ENCODE results near the gene UHRF2.

DNA sequence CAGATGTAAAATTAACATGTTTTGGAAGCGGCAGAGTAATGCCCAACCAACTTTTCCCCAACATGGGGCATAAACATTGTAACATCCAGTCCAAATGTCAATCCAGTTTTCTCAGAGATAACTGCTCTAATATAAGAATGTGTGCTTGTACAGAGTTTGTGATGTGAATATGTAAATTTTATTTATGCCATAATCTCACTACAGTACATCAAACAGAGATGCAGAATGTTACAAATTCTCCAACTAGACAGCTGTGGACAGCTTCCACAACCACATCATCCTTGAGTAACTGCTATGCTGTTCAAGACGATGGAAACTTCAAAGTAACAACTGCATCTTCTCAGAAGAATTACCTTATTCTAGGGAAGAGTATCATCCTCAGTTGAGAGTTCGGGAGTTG is 122.6 kb downstream of the UHRF2 start:
- TF ChIP-seq, protein P1, sequence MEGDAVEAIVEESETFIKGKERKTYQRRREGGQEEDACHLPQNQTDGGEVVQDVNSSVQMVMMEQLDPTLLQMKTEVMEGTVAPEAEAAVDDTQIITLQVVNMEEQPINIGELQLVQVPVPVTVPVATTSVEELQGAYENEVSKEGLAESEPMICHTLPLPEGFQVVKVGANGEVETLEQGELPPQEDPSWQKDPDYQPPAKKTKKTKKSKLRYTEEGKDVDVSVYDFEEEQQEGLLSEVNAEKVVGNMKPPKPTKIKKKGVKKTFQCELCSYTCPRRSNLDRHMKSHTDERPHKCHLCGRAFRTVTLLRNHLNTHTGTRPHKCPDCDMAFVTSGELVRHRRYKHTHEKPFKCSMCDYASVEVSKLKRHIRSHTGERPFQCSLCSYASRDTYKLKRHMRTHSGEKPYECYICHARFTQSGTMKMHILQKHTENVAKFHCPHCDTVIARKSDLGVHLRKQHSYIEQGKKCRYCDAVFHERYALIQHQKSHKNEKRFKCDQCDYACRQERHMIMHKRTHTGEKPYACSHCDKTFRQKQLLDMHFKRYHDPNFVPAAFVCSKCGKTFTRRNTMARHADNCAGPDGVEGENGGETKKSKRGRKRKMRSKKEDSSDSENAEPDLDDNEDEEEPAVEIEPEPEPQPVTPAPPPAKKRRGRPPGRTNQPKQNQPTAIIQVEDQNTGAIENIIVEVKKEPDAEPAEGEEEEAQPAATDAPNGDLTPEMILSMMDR (IDR thresholded peaks at IDR 0.05; ENCODE audit: extremely low read depth in 1 of 2, insufficient read depth in 1 of 2, low read depth in 1 of 2, low read length in 2 of 2): no peak
- TF ChIP-seq EZH2 (IDR thresholded peaks at IDR 0.05; ENCODE audit: borderline replicate concordance, low read depth, low read length, severe bottlenecking) (no peak), MYC (IDR thresholded peaks at IDR 0.05; ENCODE audit: low read depth, low read length) (no peak), POLR2A (IDR thresholded peaks at IDR 0.05; ENCODE audit: low read depth, low read length) (no peak), JUN (IDR thresholded peaks at IDR 0.05; ENCODE audit: borderline replicate concordance, insufficient read depth, insufficient read length, low read depth) (no peak), POLR2AphosphoS5 (IDR thresholded peaks at IDR 0.05; ENCODE audit: insufficient read depth, low read depth, low read length) (no peak), FOS (IDR thresholded peaks at IDR 0.05; ENCODE audit: borderline replicate concordance, insufficient read depth, low read length) (no peak), GATA2 (IDR thresholded peaks at IDR 0.05; ENCODE audit: insufficient read depth, insufficient read length, low read depth, low read length) (no peak)
- TF ChIP-seq, protein P2, sequence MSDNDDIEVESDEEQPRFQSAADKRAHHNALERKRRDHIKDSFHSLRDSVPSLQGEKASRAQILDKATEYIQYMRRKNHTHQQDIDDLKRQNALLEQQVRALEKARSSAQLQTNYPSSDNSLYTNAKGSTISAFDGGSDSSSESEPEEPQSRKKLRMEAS (IDR thresholded peaks at IDR 0.05; ENCODE audit: insufficient read depth, insufficient read length): no peak
